Measurements from ENCODE around the gene RASAL2.
"Not testable (repeated sequence)": the region's sequence is repeated elsewhere in the genome, so short reads cannot be mapped to it uniquely, and the experiment has no call there.

Gene RASAL2

GRCh38 chr1:178188306-178188705 lies 94.4 kb downstream of the RASAL2 start:
- H3K36me3 ChIP-seq (ENCODE audit: control insufficient read depth, insufficient read depth, low read length), result no peaks in the 10 kb centered on the region
- no peak for DNase-seq (ENCODE audit: extremely low read depth, insufficient read length)
- TF ChIP-seq, protein P1, sequence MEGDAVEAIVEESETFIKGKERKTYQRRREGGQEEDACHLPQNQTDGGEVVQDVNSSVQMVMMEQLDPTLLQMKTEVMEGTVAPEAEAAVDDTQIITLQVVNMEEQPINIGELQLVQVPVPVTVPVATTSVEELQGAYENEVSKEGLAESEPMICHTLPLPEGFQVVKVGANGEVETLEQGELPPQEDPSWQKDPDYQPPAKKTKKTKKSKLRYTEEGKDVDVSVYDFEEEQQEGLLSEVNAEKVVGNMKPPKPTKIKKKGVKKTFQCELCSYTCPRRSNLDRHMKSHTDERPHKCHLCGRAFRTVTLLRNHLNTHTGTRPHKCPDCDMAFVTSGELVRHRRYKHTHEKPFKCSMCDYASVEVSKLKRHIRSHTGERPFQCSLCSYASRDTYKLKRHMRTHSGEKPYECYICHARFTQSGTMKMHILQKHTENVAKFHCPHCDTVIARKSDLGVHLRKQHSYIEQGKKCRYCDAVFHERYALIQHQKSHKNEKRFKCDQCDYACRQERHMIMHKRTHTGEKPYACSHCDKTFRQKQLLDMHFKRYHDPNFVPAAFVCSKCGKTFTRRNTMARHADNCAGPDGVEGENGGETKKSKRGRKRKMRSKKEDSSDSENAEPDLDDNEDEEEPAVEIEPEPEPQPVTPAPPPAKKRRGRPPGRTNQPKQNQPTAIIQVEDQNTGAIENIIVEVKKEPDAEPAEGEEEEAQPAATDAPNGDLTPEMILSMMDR (IDR thresholded peaks at IDR 0.05; ENCODE audit: insufficient read depth, low read length, poor library complexity, severe bottlenecking), result no peak
- H3K27me3 ChIP-seq (replicated peaks; ENCODE audit: control insufficient read depth, insufficient read depth, low read length), result no peaks in the 10 kb centered on the region
- no peak overlapping the region for H3K4me3 ChIP-seq (replicated peaks; ENCODE audit: low read depth, low read length)

GRCh38 chr1:178189814-178190213 lies 95.9 kb downstream of the RASAL2 start:
- peak; percentile 8 for DNase-seq (ENCODE audit: extremely low read depth, insufficient read length)

DNA sequence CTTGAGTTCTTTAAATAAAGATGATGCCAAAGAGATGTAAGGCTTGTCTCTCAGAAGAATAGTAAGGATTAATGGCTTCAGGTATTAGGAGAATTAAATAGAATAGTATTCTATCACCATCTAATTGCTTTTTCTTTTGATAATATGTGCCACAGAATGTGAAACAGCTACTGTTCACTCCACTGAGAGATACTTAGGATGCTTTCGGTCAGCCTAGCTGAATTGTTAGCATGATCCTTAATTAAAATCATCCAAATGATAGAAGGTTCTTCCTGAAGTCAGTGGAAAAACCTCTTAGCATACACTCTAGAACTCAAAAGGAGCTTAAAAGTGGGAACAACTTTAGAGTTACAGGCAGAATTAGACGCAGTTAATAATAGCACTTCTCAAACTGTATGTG lies 97.0 kb downstream of the RASAL2 start:
- TF ChIP-seq, protein P1 (IDR thresholded peaks at IDR 0.05; ENCODE audit: insufficient read depth, low read length, poor library complexity, severe bottlenecking), result no peak
- no peaks in the 10 kb centered on the region for H3K27me3 ChIP-seq (replicated peaks; ENCODE audit: control insufficient read depth, insufficient read depth, low read length)
- H3K36me3 ChIP-seq (ENCODE audit: control insufficient read depth, insufficient read depth, low read length), result no peaks in the 10 kb centered on the region
- DNase-seq (ENCODE audit: extremely low read depth, insufficient read length), result no peak
- no peak overlapping the region for H3K4me3 ChIP-seq (replicated peaks; ENCODE audit: low read depth, low read length)

More at GRCh38 chr1:178189814-178190213, 95.9 kb downstream of the RASAL2 start:
- no peak overlapping the region for H3K4me3 ChIP-seq (replicated peaks; ENCODE audit: low read depth, low read length)
- no peaks in the 10 kb centered on the region for H3K36me3 ChIP-seq (ENCODE audit: control insufficient read depth, insufficient read depth, low read length)
- TF ChIP-seq, protein P1 (IDR thresholded peaks at IDR 0.05; ENCODE audit: insufficient read depth, low read length, poor library complexity, severe bottlenecking), result peak; percentile 77
- H3K27me3 ChIP-seq (replicated peaks; ENCODE audit: control insufficient read depth, insufficient read depth, low read length), result no peaks in the 10 kb centered on the region

GRCh38 chr1:178192686-178193085 lies 98.8 kb downstream of the RASAL2 start:
- Histone ChIP-seq H3K27me3 (replicated peaks; ENCODE audit: control insufficient read depth, insufficient read depth, low read length) (no peaks in the 10 kb centered on the region), H3K4me3 (replicated peaks; ENCODE audit: low read depth, low read length) (no peak overlapping the region), H3K36me3 (ENCODE audit: control insufficient read depth, insufficient read depth, low read length) (no peaks in the 10 kb centered on the region)
- DNase-seq (ENCODE audit: extremely low read depth, insufficient read length), result no peak
- TF ChIP-seq, protein P1 (IDR thresholded peaks at IDR 0.05; ENCODE audit: insufficient read depth, low read length, poor library complexity, severe bottlenecking), result no peak

DNA sequence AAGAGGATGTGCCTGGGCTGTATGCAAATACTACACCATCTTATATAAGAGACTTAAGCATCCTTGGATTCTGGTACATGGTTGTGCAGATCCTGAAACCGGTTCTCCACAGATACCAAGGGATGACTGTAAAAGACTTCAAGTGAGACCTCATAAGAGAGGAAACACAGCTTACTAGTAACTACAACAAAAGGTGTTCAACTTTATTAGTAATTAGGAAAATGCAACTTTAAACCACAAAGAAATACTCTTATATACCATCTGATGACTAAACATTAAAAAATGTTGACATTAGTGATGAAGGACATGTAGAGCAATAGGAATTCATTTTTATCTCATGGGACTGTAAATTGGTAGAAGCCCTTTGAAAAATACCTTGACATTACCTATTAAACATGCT lies 102.7 kb downstream of the RASAL2 start:
- H3K4me3 ChIP-seq (replicated peaks; ENCODE audit: low read depth, low read length), result no peak overlapping the region
- no peaks in the 10 kb centered on the region for H3K27me3 ChIP-seq (replicated peaks; ENCODE audit: control insufficient read depth, insufficient read depth, low read length)
- H3K36me3 ChIP-seq (ENCODE audit: control insufficient read depth, insufficient read depth, low read length), result no peaks in the 10 kb centered on the region
- no peak for DNase-seq (ENCODE audit: extremely low read depth, insufficient read length)
- TF ChIP-seq, protein P1 (IDR thresholded peaks at IDR 0.05; ENCODE audit: insufficient read depth, low read length, poor library complexity, severe bottlenecking), result no peak

DNA sequence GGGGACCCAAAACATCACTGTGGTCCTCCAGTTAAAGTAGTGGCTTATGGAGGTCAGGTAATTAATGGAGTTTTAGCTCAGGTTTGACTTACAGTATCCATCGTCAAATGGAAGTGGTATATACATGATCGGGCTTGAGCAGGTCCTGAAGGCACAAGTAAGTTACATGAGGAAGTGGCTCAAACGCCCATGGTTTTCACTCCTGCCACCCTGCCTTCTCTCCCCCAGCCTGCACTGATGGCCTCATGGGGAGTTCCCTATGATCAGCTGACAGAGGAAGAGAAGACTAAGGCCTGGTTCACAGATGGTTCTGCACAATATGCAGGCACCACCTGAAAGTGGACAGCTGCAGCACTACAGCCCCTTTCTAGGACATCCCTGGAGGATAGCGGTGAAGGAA lies 108.2 kb downstream of the RASAL2 start:
- not testable (repeated sequence) for H3K27me3 ChIP-seq (replicated peaks; ENCODE audit: control insufficient read depth, insufficient read depth, low read length); DNase-seq (ENCODE audit: extremely low read depth, insufficient read length); H3K4me3 ChIP-seq (replicated peaks; ENCODE audit: low read depth, low read length); H3K36me3 ChIP-seq (ENCODE audit: control insufficient read depth, insufficient read depth, low read length)

DNA sequence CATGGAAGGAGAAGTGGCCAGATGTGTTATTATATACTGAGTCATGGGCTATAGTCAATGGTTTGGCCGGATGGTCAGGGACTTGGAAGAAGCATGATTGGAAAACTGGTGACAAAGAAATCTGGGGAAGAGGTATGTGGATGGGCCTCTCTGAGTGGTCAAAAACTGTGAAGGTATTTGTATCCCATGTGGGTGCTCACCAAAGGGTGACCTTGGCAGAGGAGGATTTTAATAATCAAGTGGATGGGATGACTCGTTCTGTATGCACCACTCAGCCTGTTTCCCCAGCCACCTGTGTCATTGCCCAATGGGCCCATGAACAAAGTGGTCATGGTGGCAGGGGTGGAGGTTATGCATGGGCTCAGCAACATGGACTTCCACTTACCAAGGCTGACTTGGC lies 108.6 kb downstream of the RASAL2 start:
- not testable (repeated sequence) for DNase-seq (ENCODE audit: extremely low read depth, insufficient read length); H3K4me3 ChIP-seq (replicated peaks; ENCODE audit: low read depth, low read length); H3K36me3 ChIP-seq (ENCODE audit: control insufficient read depth, insufficient read depth, low read length); H3K27me3 ChIP-seq (replicated peaks; ENCODE audit: control insufficient read depth, insufficient read depth, low read length)

GRCh38 chr1:178208269-178208856 lies 114.5 kb downstream of the RASAL2 start:
- DNase-seq (ENCODE audit: extremely low read depth, insufficient read length); H3K27me3 ChIP-seq (replicated peaks; ENCODE audit: control insufficient read depth, insufficient read depth, low read length); H3K36me3 ChIP-seq (ENCODE audit: control insufficient read depth, insufficient read depth, low read length); H3K4me3 ChIP-seq (replicated peaks; ENCODE audit: low read depth, low read length): not testable (repeated sequence)
